Neural cell (in vitro differentiated cells): ENCODE data around the gene SIPA1. TPM values are rescaled to one million over a fixed set of nuclear protein-coding genes. Genes with fewer than 3 reads are reported as not detected.

Experiments
- H2AFZ ChIP-seq: fragments of 200-600, 300-800 bp; sonication (generic), shearing (Covaris generic); 2 replicates; pipeline ENCODE4 v1.6.0; 2014; ENCODE audit warnings: low read depth, mild to moderate bottlenecking, antibody characterized with exemption, low read length, moderate library complexity
- H3F3A ChIP-seq: fragments of 200-600 bp; shearing (Covaris generic); 2 replicates; pipeline ENCODE4 v1.6.1; 2016; ENCODE audit warnings: mild to moderate bottlenecking, moderate library complexity, mixed read lengths, antibody characterized with exemption, low read length; ENCODE audit not compliant: insufficient read depth, poor library complexity, severe bottlenecking
- H3K27ac ChIP-seq: fragments of 200-600, 300-800 bp; sonication (generic), shearing (Covaris generic); 2 replicates; pipeline ENCODE4 v1.5.1; 2014; ENCODE audit warnings: mild to moderate bottlenecking, low read length, moderate library complexity
- H3K27me3 ChIP-seq: fragments of 300-800, 200-600 bp; sonication (generic), shearing (Covaris generic); 2 replicates; pipeline ENCODE4 v1.6.0; 2014; ENCODE audit warnings: mild to moderate bottlenecking, low read depth, low read length, moderate library complexity; ENCODE audit not compliant: insufficient read depth
- H3K36me3 ChIP-seq: fragments of 300-800, 200-600 bp; sonication (generic), shearing (Covaris generic); 2 replicates; pipeline ENCODE4 v1.5.1; 2014; ENCODE audit warnings: mild to moderate bottlenecking, antibody characterized with exemption, low read length, moderate library complexity; ENCODE audit not compliant: insufficient read depth
- H3K4me2 ChIP-seq: fragments of 300-800, 200-600 bp; sonication (generic), shearing (Covaris generic); 2 replicates; pipeline ENCODE4 v1.6.0; 2014; ENCODE audit warnings: mild to moderate bottlenecking, low read length
- H3K4me3 ChIP-seq: fragments of 300-800, 200-600 bp; sonication (generic), shearing (Covaris generic); 2 replicates; pipeline ENCODE4 v1.5.1; 2014; ENCODE audit warnings: mild to moderate bottlenecking, low read length, moderate library complexity
- H3K79me2 ChIP-seq: fragments of 200-600 bp; shearing (Covaris generic); replicated peaks from 2 replicates; pipeline ENCODE4 v1.6.0; 2014; ENCODE audit warnings: mild to moderate bottlenecking, low read length, moderate library complexity; ENCODE audit not compliant: insufficient read depth
- H3K9ac ChIP-seq: fragments of 300-800, 200-600 bp; sonication (generic), shearing (Covaris generic); 2 replicates; pipeline ENCODE4 v1.6.1; 2016; ENCODE audit warnings: mild to moderate bottlenecking, low read length, mixed read lengths
- H3K9me2 ChIP-seq: fragments of 200-600 bp; shearing (Covaris generic); 2 replicates; pipeline ENCODE4 v1.6.1; 2016; ENCODE audit warnings: mild to moderate bottlenecking, low read length, mixed read lengths; ENCODE audit not compliant: insufficient read depth
- H3K9me3 ChIP-seq: fragments of 200-600, 300-800 bp; sonication (generic), shearing (Covaris generic); 2 replicates; pipeline ENCODE4 v1.6.1; 2016; ENCODE audit warnings: mild to moderate bottlenecking, mixed run types, low read length, moderate library complexity, mixed read lengths
- H4K20me1 ChIP-seq: fragments of 200-600 bp; shearing (Covaris generic); 2 replicates; pipeline ENCODE4 v1.6.1; 2016; ENCODE audit warnings: mild to moderate bottlenecking, mixed run types; ENCODE audit not compliant: insufficient read depth
- CTCF ChIP-seq: fragments of 450-650 bp; IDR thresholded peaks from 2 replicates; pipeline ENCODE4 v1.5.1; 2014; ENCODE audit warnings: antibody characterized with exemption, mild to moderate bottlenecking, moderate library complexity; ENCODE audit not compliant: poor library complexity, severe bottlenecking
- EP300 ChIP-seq: fragments of 450-650 bp; conservative IDR thresholded peaks from 2 replicates; pipeline ENCODE4 v1.6.1; 2014; ENCODE audit warnings: antibody characterized with exemption, mild to moderate bottlenecking, moderate library complexity; ENCODE audit not compliant: poor library complexity, severe bottlenecking
- EZH2 ChIP-seq: fragments of 200-600, 300-800 bp; shearing (Covaris generic), sonication (generic); IDR thresholded peaks from 2 replicates; pipeline ENCODE4 v1.6.1; 2014; ENCODE audit warnings: antibody characterized with exemption, low read length, borderline replicate concordance, mild to moderate bottlenecking; ENCODE audit not compliant: insufficient read depth, poor library complexity, severe bottlenecking
- MXI1 ChIP-seq: fragments of 450-650 bp; conservative IDR thresholded peaks from 2 replicates; pipeline ENCODE4 v1.6.1; 2014; ENCODE audit warnings: antibody characterized with exemption, mild to moderate bottlenecking; ENCODE audit not compliant: poor library complexity, severe bottlenecking
- POLR2AphosphoS5 ChIP-seq: IDR thresholded peaks from 2 replicates; pipeline ENCODE4 v1.6.1; 2012
- RAD21 ChIP-seq: fragments of 450-650 bp; conservative IDR thresholded peaks from 2 replicates; pipeline ENCODE4 v1.6.1; 2014; ENCODE audit warnings: antibody characterized with exemption, mild to moderate bottlenecking, moderate library complexity
- REST ChIP-seq: IDR thresholded peaks from 2 replicates; pipeline ENCODE4 v1.6.1; 2012; ENCODE audit warnings: borderline replicate concordance
- SMC3 ChIP-seq: fragments of 450-650 bp; conservative IDR thresholded peaks from 2 replicates; pipeline ENCODE4 v1.6.1; 2014; ENCODE audit warnings: antibody characterized with exemption, mild to moderate bottlenecking, moderate library complexity; ENCODE audit not compliant: poor library complexity
- TAF1 ChIP-seq: IDR thresholded peaks from 2 replicates; pipeline ENCODE4 v1.6.1; 2012; ENCODE audit warnings: low read depth
- polyA plus RNA-seq: library from polyadenylated mRNA; depleted of rRNA; stranded (reverse); fragments of >200 nt; gene quantifications from 2 replicates; pipeline ENCODE4 v1.2.3, GENCODE V29; 2014

Gene SIPA1
- polyA plus RNA-seq, 1 donor from 2014 or later, result 6.5 TPM

GRCh38 chr11:65627202-65627601, 10.7 kb upstream of the SIPA1 start:
- Histone ChIP-seq H4K20me1 (no peaks in the 10 kb centered on the region), H3K9ac (no peak overlapping the region), H3K36me3 (no peaks in the 10 kb centered on the region), H3K4me3 (no peak overlapping the region), H3K4me2 (no peak overlapping the region), H3K27me3 (no peaks in the 10 kb centered on the region), H3K79me2 (no peaks in the 10 kb centered on the region), H3K9me3 (no peaks in the 10 kb centered on the region), H2AFZ (no peak overlapping the region), H3F3A (no peaks in the 10 kb centered on the region), H3K9me2 (no peaks in the 10 kb centered on the region), H3K27ac (no peak overlapping the region)
- TF ChIP-seq REST (no peak), SMC3 (no peak), POLR2AphosphoS5 (no peak), MXI1 (no peak), RAD21 (no peak), EZH2 (no peak), TAF1 (no peak), CTCF (no peak), EP300 (no peak)

- Histone ChIP-seq H3K79me2 (no peaks in the 10 kb centered on the region), H3K9me2 (no peaks in the 10 kb centered on the region), H2AFZ (no peak overlapping the region), H3K9ac (no peak overlapping the region), H3K27me3 (no peaks in the 10 kb centered on the region), H3K4me3 (no peak overlapping the region), H3K4me2 (no peak overlapping the region), H4K20me1 (no peaks in the 10 kb centered on the region), H3K27ac (no peak overlapping the region), H3K9me3 (no peaks in the 10 kb centered on the region), H3K36me3 (no peaks in the 10 kb centered on the region), H3F3A (no peaks in the 10 kb centered on the region)
- TF ChIP-seq RAD21 (no peak), SMC3 (no peak), REST (no peak), TAF1 (no peak), EP300 (no peak), EZH2 (no peak), MXI1 (no peak), CTCF (no peak), POLR2AphosphoS5 (no peak)
Measured at GRCh38 chr11:65629579-65629978, 8.3 kb upstream of the SIPA1 start.
